Fibroblast of villous mesenchyme (primary cell): ENCODE results near the gene MAP2K5. TPM values are rescaled to one million over a fixed set of nuclear protein-coding genes. Genes with fewer than 3 reads are reported as not detected.

Experiments used
- DNase-seq: peaks from one replicate; pipeline ENCODE4 v3.0.0-alpha.2; 2010; ENCODE audit warnings: low read depth
- H3K4me3 ChIP-seq: 2 replicates; pipeline ENCODE4 v1.5.1; 2011; ENCODE audit warnings: low read depth, mild to moderate bottlenecking, low read length
- CTCF ChIP-seq: IDR thresholded peaks from 2 replicates; pipeline ENCODE4 v1.5.1; 2012; ENCODE audit warnings: low read depth, mild to moderate bottlenecking, low read length; ENCODE audit not compliant: insufficient read depth
- total RNA-seq: library from RNA; depleted of rRNA; stranded (reverse); fragments of >200 nt; gene quantifications from 2 replicates; pipeline ENCODE4 v1.2.3, GENCODE V29; 2012

MAP2K5 gene
- total RNA-seq, 1 donor: 6.9 TPM

DNA sequence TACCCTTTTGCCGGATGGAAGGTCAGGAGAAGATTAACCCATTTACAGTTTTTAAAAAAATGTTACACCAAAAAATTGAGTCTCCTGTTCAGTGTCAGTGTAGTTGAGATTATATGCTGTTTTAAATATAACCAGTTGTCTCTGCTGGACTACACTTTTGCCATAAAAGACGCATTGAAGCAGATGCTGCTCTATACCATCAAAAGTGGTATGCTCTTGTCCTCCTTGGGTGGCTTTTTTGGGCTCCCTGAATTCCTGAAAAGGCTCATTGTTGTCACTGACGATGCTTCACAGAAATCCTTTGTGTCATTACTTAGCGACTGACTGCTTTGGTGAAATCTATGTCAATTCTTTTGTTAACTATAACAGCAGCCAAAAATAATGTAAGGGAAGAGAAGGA lies 148.9 kb downstream of the MAP2K5 start:
- TF ChIP-seq CTCF: no peak
- H3K4me3 ChIP-seq: no peak overlapping the region
- DNase-seq: no peak

DNA sequence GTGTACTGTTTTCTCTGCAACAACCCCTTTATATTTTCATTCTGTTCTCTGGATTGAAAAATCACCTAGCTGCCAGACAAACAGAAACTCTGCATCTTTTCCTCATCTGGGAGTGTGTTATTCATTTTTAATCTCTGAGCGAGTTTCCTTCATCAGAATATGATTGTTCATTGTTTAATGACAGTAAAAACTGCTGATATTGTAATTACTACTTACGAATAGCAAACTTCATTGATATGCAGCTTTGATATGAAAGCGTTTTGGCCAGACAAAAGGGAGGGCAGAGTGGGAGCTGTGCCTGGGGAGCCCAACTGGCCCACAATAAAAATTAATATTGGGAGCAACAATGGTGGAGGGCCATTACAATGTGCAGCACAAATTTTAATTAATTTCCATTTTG lies 150.1 kb downstream of the MAP2K5 start:
- TF ChIP-seq CTCF: no peak
- no peak overlapping the region for H3K4me3 ChIP-seq
- no peak for DNase-seq

GRCh38 chr15:67696087-67696486 lies 153.6 kb downstream of the MAP2K5 start:
- H3K4me3 ChIP-seq: no peak overlapping the region
- TF ChIP-seq CTCF: no peak
- DNase-seq: no peak

- no peak overlapping the region for H3K4me3 ChIP-seq
- no peak for TF ChIP-seq CTCF
- DNase-seq: peak; percentile 16
These were observed 157.5 kb downstream of the MAP2K5 start for GRCh38 chr15:67700023-67700422.

DNA sequence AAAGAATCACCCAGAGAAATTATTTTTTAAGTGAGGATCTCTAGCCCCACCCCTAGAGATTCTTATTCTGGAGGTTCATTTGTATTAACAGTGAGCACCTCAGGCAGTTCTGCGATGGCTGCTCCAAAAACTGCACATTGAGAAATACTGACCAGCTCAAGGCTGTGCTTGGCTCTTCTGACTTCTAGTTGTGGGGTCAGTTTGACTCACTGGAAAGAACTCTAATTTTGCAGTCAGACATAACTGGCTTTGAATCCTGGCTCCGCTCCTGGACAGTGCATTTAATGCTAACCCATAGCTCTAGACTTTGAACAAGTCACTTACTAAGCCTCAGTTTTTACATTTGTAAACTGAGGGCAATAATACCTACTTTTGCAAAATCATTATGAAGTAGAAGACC lies 159.2 kb downstream of the MAP2K5 start:
- TF ChIP-seq CTCF: no peak
- DNase-seq: peak; percentile 10
- no peak overlapping the region for H3K4me3 ChIP-seq

GRCh38 chr15:67707520-67708283 lies 165.2 kb downstream of the MAP2K5 start:
- no peak for TF ChIP-seq CTCF
- DNase-seq: no peak
- no peak overlapping the region for H3K4me3 ChIP-seq

DNA sequence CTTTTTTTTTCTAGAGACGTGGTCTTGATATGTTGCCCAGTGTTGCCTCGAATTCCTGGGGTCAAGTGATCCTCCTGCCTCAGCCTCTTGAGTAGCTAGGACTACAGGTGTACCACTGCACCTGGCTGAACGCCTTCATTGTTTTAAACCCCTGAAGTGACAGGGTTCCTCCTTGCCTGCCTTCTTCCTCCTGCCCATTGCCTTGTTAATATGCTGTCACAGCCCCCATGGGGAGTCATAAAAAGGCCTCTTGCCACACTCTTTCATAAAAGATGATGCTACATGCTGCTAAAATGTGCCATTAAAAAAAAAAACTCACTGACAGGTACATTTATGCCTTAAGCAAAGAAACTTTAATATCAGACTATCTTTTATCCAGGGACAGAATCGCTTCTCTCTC lies 166.0 kb downstream of the MAP2K5 start:
- no peak for TF ChIP-seq CTCF
- DNase-seq: no peak
- no peak overlapping the region for H3K4me3 ChIP-seq
